Activated CD8-positive, alpha-beta memory T cell treated with anti-CD3 and anti-CD28 coated beads for 36 hours (primary cell): Measurements from ENCODE around the gene RNF225. TPM values are rescaled to one million over a fixed set of nuclear protein-coding genes. Genes with fewer than 3 reads are reported as not detected.

ENCODE experiments used
- CTCF ChIA-PET: fragments of 350-600 bp; sonication (Branson Sonifier 250); formaldehyde crosslinking; loops from one replicate; lab custom pipeline; 2021; ENCODE audit warnings: antibody characterized with exemption; lab: Charles Lee
- POLR2A ChIA-PET: fragments of 350-600 bp; sonication (Branson Sonifier 250); formaldehyde crosslinking; loops from one replicate; lab custom pipeline; 2021; ENCODE audit warnings: antibody characterized with exemption; lab: Charles Lee
- total RNA-seq, 2 experiments: library from RNA; stranded (reverse); gene quantifications; one replicate each; pipeline ENCODE4 v1.2.3, GENCODE V29; 2021

Gene RNF225
- under 1 TPM; 0.80 to 0.99 TPM for total RNA-seq

DNA sequence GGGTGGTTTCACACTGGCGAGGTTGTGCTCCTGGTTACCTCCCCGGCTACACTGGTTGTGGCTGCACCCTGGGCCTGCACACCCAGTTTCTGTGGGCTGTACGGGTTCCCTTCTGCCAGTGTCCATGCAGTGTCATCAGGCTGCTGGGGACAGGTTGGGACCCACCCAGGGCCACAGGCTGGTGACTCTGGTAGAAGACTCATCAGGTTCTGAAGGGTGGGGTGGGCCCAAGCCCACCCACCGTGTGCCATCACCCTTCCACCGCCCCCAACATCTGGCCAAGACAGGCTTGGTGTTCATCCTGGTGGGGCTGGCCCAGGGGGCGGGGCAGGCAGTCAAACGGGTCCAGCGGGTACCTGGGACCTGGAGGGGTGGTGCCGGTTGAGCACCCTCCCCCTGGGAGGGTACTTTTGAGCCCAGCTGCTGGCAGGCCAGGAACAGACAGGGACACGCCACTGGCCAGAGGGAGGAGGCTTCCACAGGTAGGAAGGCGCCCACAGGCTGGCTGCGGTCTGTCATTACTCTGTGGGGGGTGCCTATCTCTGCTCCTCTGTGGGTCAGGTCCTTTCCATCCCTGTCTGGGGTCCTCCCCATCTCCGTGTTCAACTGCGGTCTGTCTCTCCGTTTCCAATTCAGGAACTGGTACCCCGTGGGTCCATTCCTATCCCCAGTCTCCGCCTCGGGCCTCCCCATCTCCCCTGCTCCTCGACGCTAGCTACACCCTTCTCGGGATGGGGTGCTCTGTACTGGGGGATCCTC lies at the start of gene RNF225:
Gene RNF225 (plus strand): TSS at position 437 of the 759 bp plus-strand sequence. CDS start 434 bp downstream, outside the sequence.
- ChIA-PET CTCF (interaction anchor here (0.7 to 1.0 kb wide), 2 partner anchors 12 to 121 kb away, joined by 3 read pairs; no protein-coding TSS in a partner anchor), POLR2A (interaction anchor here (1.0 kb wide), 1 partner anchor 8 kb away, joined by 4 read pairs; the partner anchor contains the start of gene RPS5)

DNA sequence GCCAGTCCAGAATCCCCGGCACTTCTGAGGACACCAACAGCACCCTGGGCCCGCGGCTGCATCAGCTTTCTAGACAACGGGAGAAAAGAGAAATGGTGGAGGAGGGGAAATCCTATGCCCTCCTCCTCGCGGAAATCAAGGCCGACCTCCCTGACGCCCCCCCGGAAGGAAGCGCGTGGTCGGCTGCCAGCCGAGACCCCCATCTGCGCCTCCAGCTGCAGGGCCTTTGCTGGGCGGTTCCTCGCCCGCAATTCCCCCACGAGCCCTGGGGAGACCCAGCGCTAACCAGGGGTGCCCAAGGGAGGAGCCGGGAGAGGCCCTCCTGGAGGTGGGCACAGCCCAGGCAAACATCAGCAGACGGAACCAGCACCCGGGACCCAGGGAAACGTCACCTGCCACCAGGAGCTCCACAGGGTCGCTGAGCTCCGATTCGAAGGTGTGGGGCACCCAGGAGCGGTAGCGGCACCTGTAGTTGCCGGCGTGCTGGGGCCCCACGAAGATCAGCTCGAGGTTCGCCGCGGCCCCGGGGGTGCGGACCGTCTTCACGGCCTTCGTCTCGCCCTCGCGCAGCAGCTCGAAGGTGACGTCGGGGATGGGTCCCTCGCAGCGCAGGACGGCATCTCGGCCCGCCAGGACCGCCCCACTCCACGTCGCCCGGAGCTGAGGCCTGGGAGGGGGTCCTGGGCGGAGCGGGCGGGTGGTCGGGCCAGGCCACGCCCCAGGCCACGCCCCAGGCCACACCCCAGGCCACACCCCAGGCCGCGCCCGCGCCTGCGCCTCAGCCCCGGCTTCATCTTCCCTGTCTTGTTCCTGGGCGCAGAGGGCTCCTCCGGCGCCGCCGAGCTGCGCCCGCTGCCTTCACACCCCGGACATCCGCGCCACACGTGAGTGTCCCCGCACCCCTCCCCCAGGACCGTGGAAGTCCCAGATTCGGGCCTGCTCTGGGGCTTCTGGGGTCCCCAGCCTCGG lies 48.2 kb upstream of the RNF225 start:
- ChIA-PET CTCF (interaction anchor here (0.6 to 1.7 kb wide), 7 partner anchors 15 to 128 kb away, joined by 3 to 4 read pairs (median 3); no protein-coding TSS in a partner anchor), POLR2A (interaction anchor here (0.6 to 2.0 kb wide), 10 partner anchors 8 to 166 kb away, joined by 3 to 12 read pairs (median 3); partner anchors contain the start of genes RPS5, ZNF274, ZNF497 and ZNF8)

DNA sequence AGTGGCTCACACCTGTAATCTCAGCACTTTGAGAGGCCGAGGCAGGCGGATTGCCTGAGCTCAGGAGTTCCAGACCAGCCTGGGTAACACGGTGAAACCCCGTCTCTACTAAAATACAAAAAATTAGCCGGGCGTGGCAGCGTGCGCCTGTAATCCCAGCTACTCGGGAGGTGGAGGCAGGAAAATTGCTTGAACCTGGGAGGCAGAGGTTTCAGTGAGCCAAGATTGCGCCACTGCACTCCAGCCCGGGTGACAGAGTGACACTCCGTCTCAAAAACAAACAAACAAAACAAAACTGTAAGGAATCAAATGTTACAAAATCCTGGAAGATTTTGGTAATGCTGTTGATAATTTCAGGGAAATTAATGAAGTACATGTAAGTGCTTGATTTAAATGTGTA lies 47.4 kb upstream of the RNF225 start:
- ChIA-PET CTCF (interaction anchor here (0.8 to 1.2 kb wide), 3 partner anchors 9 to 15 kb away, joined by 3 to 4 read pairs (median 4); no protein-coding TSS in a partner anchor), POLR2A (interaction anchor here (0.8 to 2.0 kb wide), 6 partner anchors 9 to 165 kb away, joined by 3 to 12 read pairs (median 4); partner anchors contain the start of genes ZNF274, ZNF497 and ZNF837)

DNA sequence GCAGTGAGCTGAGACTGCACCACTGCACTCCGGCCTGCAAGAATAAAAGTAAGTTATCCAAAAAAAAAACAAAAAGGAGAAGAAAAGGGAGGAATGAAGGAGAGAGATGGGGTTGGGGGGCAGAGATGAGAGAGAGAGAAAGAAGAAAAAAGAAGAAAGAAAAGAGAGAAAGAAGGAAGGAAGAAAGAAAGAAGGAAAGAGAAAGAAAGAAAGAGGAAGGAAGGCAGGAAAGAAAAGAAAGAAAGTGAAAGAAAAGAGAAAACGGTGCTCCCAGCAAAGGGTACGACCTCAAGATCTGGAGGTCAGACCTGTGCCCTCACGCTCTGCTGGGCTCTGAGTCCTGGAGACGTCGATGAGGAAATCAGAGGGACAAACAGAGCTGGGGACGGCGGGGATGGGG lies 45.9 kb upstream of the RNF225 start:
- ChIA-PET CTCF (no interaction called here), POLR2A (no interaction called here)

DNA sequence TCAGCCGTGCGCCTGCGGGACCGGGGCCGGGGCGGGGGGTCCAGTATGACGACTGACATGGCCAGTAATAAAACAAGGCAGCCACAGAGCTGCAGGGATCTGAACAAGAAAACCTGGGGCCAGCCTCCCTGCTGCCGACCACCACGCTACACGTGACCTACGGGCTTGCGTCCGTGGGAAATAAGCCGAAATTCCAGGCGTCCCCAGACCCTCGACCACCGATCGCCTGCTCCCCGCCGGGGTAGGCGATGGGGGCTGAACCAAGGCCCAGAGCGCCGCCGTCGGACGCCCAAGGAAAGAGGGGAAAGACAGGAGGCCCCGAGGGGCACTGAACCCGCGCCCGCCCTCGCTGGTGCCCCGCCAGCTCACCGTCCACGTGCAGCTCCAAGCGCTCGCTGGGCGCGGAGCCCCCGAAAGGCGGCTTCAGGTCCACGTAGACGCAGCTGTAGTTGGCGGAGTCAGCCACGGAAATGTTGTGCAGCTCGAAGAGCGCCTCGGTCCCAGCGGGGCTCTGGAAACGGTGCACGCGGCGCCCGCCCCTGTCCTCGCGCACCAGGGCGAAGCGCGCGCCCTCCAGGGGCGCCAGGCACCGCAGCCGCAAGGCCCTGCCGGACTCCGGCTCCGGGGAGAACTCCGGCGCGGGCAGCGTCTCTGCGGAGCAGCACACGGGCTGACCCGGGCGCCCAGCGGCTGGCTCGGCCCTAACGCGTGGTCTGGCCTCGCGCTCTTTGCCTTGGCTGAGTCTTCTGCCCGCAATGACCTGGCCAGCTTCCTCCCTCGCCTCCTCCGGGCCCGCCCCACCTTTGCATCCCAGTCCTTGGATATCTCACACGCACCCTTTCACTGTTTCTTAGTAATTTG lies 45.2 kb upstream of the RNF225 start:
- CTCF ChIA-PET: no interaction called here
- POLR2A ChIA-PET: no interaction called here

DNA sequence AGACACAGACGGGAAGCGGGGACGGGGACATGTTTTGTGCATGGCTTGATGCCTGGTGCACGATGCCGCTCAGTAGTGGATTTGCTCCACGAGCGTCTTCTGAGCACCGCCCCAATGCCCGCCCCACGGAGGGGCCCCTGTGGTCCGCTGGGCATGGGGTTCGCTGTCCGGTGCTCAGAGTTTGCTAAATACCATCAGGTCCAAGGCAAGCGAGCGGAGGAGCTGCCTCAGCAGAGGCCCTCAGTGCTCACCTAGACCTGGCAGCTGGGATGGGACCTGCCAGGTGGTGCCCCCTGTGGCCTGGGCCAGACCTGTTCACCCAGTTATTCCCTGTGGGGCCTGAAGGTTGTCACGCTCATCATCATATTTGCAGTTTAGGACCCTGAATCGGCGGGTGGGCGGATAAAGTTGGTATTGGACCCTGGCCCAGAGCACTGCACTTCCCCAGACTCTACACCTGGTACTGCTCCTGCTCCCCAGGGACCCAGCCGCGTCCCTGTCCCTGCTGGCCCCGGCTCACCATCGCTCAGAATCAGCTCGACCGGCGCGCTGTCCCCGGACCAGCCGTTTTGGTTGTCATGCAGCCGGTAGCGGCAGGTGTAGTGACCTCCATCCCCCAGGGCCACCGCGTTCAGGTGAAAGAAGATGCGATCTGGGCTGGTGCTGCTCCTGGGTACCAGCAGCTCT lies 44.4 kb upstream of the RNF225 start:
- CTCF ChIA-PET: no interaction called here
- POLR2A ChIA-PET: no interaction called here

DNA sequence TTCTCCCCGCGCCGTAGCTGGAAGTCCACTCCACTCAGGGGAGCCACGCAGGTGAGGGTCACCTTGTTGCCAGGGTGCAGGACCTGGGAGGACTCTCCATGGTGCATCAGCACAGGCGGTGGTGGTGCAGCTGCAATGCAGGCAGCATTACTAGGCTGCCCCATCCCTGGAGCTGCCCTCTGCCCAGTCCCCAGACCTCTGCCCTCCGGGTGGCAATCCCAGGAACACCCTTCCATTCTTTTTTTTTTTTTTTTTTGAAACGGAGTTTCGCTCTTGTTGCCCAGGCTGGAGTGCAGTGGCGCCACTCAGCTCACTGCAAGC lies 43.9 kb upstream of the RNF225 start:
- POLR2A ChIA-PET: no interaction called here
- CTCF ChIA-PET: interaction anchor here (0.7 kb wide), 1 partner anchor 11 kb away, joined by 3 read pairs; the partner anchor contains the start of gene ZNF497

DNA sequence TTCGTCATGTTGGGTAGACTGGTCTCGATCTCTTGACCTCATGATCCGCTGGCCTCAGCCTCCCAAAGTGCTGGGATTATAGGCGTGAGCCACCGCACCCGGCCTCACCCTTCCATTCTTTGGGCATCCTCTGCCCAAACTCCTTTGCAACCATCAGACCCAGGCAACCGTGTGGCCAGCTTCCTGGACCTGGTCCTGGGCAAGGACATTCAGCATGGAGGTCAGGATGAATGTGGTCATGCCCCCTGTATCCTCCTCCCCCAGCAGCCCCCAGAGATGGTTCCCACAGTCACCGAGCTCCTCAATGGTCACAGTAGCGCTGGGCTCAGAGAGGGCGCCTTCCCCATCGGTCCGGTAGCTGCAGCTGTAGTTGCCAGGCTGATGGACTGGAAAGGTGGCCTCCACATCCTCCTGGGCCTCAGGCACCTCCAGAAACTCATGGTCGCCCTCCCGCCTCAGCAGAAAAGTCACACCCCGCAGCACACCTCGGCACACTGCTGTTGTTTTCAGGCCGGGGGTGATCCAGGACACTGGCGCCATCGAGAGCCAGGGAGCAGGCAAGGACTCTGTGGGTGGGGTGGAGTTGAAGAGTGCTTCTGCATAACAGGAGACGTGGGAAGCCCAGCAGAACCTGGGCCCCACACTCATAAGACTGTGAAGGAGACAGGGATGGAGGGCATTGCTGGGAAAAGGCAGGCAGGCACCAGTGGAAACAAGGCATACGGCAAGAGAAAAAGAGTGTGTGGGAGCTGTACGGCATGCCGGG lies 43.3 kb upstream of the RNF225 start:
- POLR2A ChIA-PET: interaction anchor here (0.6 kb wide), 1 partner anchor 435 kb away, joined by 4 read pairs; no protein-coding TSS in a partner anchor
- CTCF ChIA-PET: interaction anchor here (0.6 to 0.7 kb wide), 2 partner anchors 11 kb away, joined by 3 to 4 read pairs; partner anchors contain the start of gene ZNF497

DNA sequence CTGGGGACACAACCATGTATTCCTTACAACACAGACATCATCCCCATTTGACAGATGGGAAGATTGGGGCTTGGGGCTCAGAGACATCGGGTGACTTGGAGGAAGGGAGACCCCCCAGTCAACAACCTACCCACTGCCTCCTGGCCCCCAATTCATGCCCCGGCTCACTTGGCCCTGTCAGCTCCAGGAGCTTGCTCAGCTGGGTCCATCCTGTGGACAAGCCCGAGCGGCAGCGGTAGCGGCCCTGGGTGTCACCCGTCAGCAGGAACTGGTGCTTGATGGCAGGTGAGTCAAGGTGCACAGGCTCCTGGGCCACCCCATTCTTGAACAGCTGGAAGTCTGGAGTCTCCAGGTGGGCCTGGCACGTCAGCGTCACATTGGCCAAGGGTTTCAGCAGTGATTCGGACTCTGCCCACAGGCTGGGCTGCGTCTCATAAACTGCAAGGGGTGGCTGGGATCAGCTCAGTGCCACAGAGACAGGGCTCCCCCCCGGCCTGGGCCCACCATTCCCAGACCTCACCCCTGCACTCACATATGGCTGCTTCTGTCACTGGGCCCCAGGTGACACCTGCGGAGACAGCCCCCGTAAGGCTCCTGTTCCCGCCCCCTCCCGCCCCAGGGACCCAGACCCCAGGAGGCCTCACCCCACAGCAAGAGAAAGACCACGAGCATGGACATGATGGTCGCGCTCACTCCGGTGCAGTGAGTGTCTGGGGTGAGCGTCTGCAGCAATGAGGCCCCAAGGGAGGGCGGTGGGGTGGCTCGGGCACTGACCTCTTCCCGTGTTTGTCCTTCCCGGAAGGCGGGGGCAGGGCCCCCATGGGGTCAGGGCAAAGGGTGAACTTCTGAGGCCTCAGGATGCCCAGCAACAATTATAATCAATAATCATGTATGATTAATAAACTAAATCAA lies 42.4 kb upstream of the RNF225 start, which contains the start of gene A1BG:
Gene A1BG (minus strand): TSS at position 733 of the 912 bp plus-strand sequence. CDS start 55 bp downstream, at position 678.
- CTCF ChIA-PET: no interaction called here

DNA sequence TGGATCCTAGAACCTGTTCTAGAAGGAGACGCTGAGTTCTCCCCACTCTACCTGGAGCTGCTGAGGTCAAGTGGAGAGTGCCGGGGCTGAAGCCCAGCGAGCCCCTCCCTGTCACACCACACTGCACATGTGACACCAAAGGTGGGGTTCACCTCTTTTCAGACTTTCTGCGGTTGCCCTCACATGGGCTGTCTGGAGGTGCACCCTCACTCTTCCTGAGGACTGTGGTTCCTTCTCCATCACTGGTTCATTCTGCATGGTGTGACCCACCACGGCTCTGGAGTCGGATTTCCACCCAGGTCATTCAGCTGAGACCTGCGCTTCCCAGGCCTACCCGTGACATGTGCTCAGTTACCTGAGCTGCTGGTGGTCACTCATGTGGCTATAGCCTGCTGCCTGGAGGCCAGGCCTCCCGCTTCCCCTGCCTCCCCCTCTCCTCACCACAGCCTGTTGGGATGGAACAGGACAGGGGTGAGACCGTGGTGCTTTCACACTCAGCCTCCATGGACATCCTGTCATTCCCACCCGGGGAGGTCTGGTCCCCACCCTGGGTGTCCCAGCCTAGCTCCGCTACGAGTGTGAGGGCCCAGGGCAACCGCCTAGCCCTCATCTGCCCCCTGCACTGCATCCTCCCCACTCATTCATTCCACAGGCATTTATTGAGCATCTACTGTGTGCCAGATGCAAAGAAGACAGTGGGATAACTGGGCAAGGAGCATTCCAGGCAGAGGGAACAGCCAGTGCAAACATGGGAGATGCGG lies 41.6 kb upstream of the RNF225 start:
- ChIA-PET POLR2A (no interaction called here), CTCF (no interaction called here)

More for the DNA sequence above, 42.4 kb upstream of the RNF225 start, which contains the start of gene A1BG:
- POLR2A ChIA-PET: interaction anchor here (0.6 kb wide), 1 partner anchor 436 kb away, joined by 4 read pairs; no protein-coding TSS in a partner anchor

DNA sequence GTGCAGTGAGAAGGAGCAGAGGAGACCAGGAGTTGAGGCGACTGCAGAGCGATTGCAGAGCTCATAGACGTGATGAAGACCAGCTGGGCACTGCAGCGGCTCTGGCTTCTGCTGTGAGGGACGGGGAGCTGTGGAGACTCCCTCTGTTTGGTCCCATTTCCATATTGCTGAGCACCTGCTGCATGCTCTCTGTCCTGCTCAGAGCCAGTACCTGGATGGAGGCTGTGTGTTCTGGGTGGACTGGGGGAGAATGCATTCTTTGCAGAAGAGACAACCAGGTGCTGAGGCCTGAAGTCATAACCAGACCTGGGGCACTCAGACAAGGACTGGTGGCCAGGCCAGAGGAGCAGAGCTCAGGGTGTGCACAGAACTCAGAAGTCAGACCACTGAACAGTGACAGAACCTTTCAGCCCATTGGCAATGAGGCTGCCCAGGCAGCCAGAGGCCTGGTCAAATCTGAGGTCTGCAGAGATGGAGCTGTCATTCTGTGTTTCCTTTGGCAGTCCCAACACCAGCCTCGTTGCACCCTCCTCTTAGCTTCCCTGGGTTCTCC lies 40.9 kb upstream of the RNF225 start:
- CTCF ChIA-PET: no interaction called here
- POLR2A ChIA-PET: no interaction called here

DNA sequence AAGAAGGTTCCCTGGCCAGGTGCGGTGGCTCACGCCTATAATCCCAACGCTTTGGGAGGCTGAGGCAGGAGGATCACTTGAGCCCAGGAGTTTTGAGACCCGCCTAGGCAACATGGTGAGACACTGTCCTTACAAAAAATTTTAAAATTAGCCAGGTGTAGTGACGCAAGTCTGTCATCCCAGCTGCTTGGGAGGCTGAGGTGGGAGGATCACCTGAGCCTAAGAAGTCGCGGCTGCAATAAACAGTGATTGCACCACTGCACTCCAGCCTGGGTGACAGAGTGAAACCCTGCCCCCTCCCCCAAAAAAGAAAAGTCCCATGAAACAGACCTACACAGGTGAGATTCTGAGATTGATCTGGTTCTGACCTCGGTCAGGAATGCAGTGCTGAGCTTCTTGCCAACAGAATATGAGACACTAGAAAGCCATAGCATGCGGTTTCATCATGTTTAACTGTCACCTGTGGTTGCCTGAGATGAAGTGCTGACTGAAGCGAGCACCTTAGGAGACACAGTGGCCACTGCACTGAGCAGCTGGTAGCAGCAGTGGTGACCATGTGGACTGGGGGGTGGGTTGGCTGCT lies 40.1 kb upstream of the RNF225 start:
- CTCF ChIA-PET: no interaction called here
- POLR2A ChIA-PET: interaction anchor here (1.3 kb wide), 1 partner anchor 8 kb away, joined by 3 read pairs; no protein-coding TSS in a partner anchor

DNA sequence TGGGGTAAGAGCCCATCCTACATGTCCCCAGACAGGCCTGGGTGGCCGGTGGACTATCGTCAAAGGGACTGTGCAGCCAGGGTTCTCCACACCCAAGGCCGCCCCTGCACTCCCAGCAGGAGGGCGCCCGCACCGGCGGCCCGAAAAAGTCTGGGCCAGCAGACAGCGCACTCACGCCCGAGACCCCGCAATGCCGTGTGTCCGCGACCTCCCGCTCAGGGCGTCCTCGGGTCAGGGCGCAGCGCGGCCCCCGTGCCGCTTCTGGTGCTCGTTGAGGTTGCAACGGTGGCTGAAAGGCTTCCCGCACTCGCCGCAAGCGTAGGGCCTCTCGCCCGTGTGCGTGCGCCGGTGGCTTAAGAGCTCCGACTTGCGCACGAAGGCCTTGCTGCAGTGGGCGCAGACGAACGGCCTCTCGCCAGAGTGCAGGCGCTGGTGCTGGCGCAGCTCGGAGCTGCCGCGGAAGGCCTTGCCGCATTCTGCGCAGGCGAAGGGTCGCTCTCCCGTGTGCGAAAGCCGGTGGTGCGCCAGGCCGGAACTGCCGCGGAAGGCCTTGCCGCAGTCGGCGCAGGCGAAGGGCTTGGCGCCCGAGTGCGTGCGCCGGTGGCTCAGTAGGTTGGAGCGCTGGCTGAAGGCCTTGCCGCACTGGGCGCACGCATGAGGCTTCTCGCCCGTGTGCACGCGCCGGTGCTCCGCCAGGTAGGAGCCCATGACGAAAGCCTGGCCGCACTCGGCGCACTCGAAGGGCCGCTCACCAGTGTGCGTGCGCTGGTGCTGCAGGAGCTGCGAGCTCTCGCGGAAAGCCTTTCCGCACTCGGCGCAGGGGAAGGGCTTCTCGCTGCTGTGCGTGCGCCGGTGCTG lies 39.3 kb upstream of the RNF225 start:
- CTCF ChIA-PET: no interaction called here
- POLR2A ChIA-PET: interaction anchor here (0.6 to 1.3 kb wide), 4 partner anchors 8 to 74 kb away, joined by 3 read pairs; no protein-coding TSS in a partner anchor
